Stimulated activated CD8-positive, alpha-beta memory T cell treated with anti-CD3 and anti-CD28 coated beads, Interleukin-4, amount 100 ng/mL, for 1 hour (primary cell): ENCODE results near the gene STARD13.

ENCODE experiments used
- DNase-seq, 2 donors: peaks; one replicate each; pipeline ENCODE4 v3.0.0-alpha.2; 2020; ENCODE audit warnings: low read depth in 2 of 2, low spot score in 1 of 2

The STARD13 gene

GRCh38 chr13:33153421-33154404 is 131.8 kb downstream of the STARD13 start:
- DNase-seq, result no peak

GRCh38 chr13:33152389-33152788 is 133.2 kb downstream of the STARD13 start:
- DNase-seq, result no peak

GRCh38 chr13:33150662-33151061 is 134.9 kb downstream of the STARD13 start:
- no peak for DNase-seq

- no peak for DNase-seq
Observed at GRCh38 chr13:33150126-33150525, 135.4 kb downstream of the STARD13 start.

GRCh38 chr13:33147832-33148231 is 137.7 kb downstream of the STARD13 start:
- DNase-seq, result no peak

- DNase-seq, result no peak
Observed at GRCh38 chr13:33146843-33147611, 138.5 kb downstream of the STARD13 start.

GRCh38 chr13:33145667-33146066 is 139.9 kb downstream of the STARD13 start:
- no peak for DNase-seq

GRCh38 chr13:33144358-33144784 is 141.2 kb downstream of the STARD13 start:
- no peak for DNase-seq

GRCh38 chr13:33139780-33140535 is 145.6 kb downstream of the STARD13 start:
- no peak for DNase-seq

GRCh38 chr13:33139184-33139583 is 146.4 kb downstream of the STARD13 start:
- DNase-seq, result no peak

- DNase-seq, result no peak
Observed at GRCh38 chr13:33138441-33138840, 147.1 kb downstream of the STARD13 start.

- DNase-seq, result no peak
Observed at GRCh38 chr13:33137721-33138120, 147.8 kb downstream of the STARD13 start.

GRCh38 chr13:33135097-33135496 is 150.5 kb downstream of the STARD13 start:
- no peak for DNase-seq

GRCh38 chr13:33134213-33134612 is 151.3 kb downstream of the STARD13 start:
- DNase-seq, result no peak

- no peak for DNase-seq
Observed at GRCh38 chr13:33132644-33133440, 152.7 kb downstream of the STARD13 start.

- DNase-seq, result no peak
Observed at GRCh38 chr13:33129886-33130285, 155.7 kb downstream of the STARD13 start.

- no peak for DNase-seq
Observed at GRCh38 chr13:33129094-33129832, 156.3 kb downstream of the STARD13 start.

- no peak for DNase-seq
Observed at GRCh38 chr13:33128134-33128533, 157.4 kb downstream of the STARD13 start.

- DNase-seq, result no peak
Observed at GRCh38 chr13:33127009-33127551, 158.5 kb downstream of the STARD13 start.
